K562 (cell line): Measurements from ENCODE around the gene CPSF7. TPM values are rescaled to one million over a fixed set of nuclear protein-coding genes. Genes with fewer than 3 reads are reported as not detected.
A peak's percentile ranks its signal among the peaks of the same experiment; 100 is the strongest.

Experiments used
- ATAC-seq: fragments of 200-7000 bp; cut with Tn5 transposase; 3 replicates; pipeline ENCODE4 v1.9.1; 2020; ENCODE audit warnings: moderate library complexity
- BruUV-seq: library from RNA; stranded (reverse); fragments of 400-500 nt; replicated peaks from 2 replicates; lab custom pipeline; 2021; lab: Mats Ljungman, UMichigan
- CTCF ChIA-PET: fragments of 300-600 bp; formaldehyde crosslinking; extraction: SDS; loops from one replicate; lab custom pipeline; 2021; ENCODE audit warnings: low intra/inter-chr PET ratio; lab: Yijun Ruan, JAX
- POLR2A ChIA-PET: fragments of 300-600, 350-650 bp; sonication (Branson Sonifier 250); formaldehyde crosslinking; extraction: SDS; loops from one replicate; lab custom pipeline; 2021; ENCODE audit warnings: antibody characterized with exemption, inconsistent platforms; lab: Yijun Ruan, JAX
- DNase-seq, 4 experiments: peaks; one replicate each; pipeline versions ENCODE4 v3.0.0 to v3.0.0-alpha.2; 2011 to 2018; ENCODE audit warnings: low spot score in 3 of 4, mixed read lengths in 3 of 4; ENCODE audit errors: extremely low read depth in 1 of 4
- FAIRE-seq: peaks from 2 replicates; lab custom pipeline; 2011; peaks lifted over from hg19 to GRCh38; lab: Jason Lieb, UNC
- H2AFZ ChIP-seq: 2 replicates; pipeline ENCODE4 v1.6.0; 2011; ENCODE audit warnings: low read depth, low read length, control low read depth, inconsistent platforms
- H3K27ac ChIP-seq: fragments of 200-600 bp; 3 replicates; pipeline ENCODE4 v1.8.0; 2011; ENCODE audit warnings: low read depth, mild to moderate bottlenecking, control low read depth, inconsistent platforms, low read length, moderate library complexity, mixed read lengths; ENCODE audit errors: extremely low read depth
- H3K27me3 ChIP-seq, 2 experiments: fragments of 300-600 bp in 1 of 2; 2 replicates in 1 of 2; 3 replicates in 1 of 2; pipeline versions ENCODE4 v1.6.0 to v1.8.0; 2011; ENCODE audit warnings: inconsistent platforms in 2 of 2, low read length in 2 of 2, mild to moderate bottlenecking in 1 of 2, mixed read lengths in 1 of 2, moderate library complexity in 1 of 2; ENCODE audit not compliant: control insufficient read depth in 2 of 2, insufficient read depth in 2 of 2
- H3K36me3 ChIP-seq: fragments of 300-600 bp; 3 replicates; pipeline ENCODE4 v1.8.0; 2011; ENCODE audit warnings: mild to moderate bottlenecking, low read length, inconsistent platforms; ENCODE audit not compliant: control insufficient read depth, insufficient read depth
- H3K4me1 ChIP-seq, 2 experiments: fragments of 200-600 bp in 1 of 2; replicated peaks in 1 of 2; 2 replicates in 1 of 2; 3 replicates in 1 of 2; pipeline versions ENCODE4 v1.5.1 to v1.8.0; 2011; ENCODE audit warnings: inconsistent platforms in 2 of 2, low read length in 2 of 2, mild to moderate bottlenecking in 1 of 2, mixed read lengths in 1 of 2, moderate library complexity in 1 of 2; ENCODE audit not compliant: control insufficient read depth in 2 of 2, insufficient read depth in 2 of 2
- H3K4me2 ChIP-seq: 2 replicates; pipeline ENCODE4 v1.6.1; 2011; ENCODE audit warnings: low read length, control low read depth, inconsistent platforms, mixed read lengths; ENCODE audit not compliant: insufficient read depth
- H3K4me3 ChIP-seq: fragments of 200-600 bp; sonication (generic), shearing (Covaris generic); 2 replicates; pipeline ENCODE4 v1.5.1; 2016; ENCODE audit warnings: control low read depth, inconsistent platforms
- H3K79me2 ChIP-seq: fragments of 200-600 bp; 3 replicates; pipeline ENCODE4 v1.8.0; 2011; ENCODE audit warnings: low read length, inconsistent platforms; ENCODE audit not compliant: control insufficient read depth, insufficient read depth
- H3K9ac ChIP-seq, 2 experiments: 2 replicates each; pipeline versions ENCODE4 v1.6.0 to v1.6.1; 2011; ENCODE audit warnings: low read depth in 2 of 2, low read length in 2 of 2, control low read depth in 1 of 2, inconsistent platforms in 1 of 2, mild to moderate bottlenecking in 1 of 2, mixed read lengths in 1 of 2; ENCODE audit not compliant: insufficient read depth in 1 of 2
- H3K9me1 ChIP-seq: one replicate; pipeline ENCODE4 v1.6.0; 2011; ENCODE audit warnings: inconsistent platforms, mild to moderate bottlenecking, low read length, moderate library complexity; ENCODE audit not compliant: control insufficient read depth, insufficient read depth
- H3K9me3 ChIP-seq: replicated peaks from 2 replicates; pipeline ENCODE4 v1.5.1; 2011; ENCODE audit warnings: low read depth, low read length, inconsistent platforms; ENCODE audit not compliant: control insufficient read depth, insufficient read depth
- H4K20me1 ChIP-seq: replicated peaks from 2 replicates; pipeline ENCODE4 v1.6.1; 2011; ENCODE audit warnings: low read length, inconsistent platforms, mixed read lengths; ENCODE audit not compliant: control insufficient read depth, insufficient read depth
- ATF1 ChIP-seq, 2 experiments: fragments of 450-650 bp in 1 of 2; IDR thresholded peaks; 2 replicates each; pipeline ENCODE4 v1.6.1; 2016; ENCODE audit warnings: missing compliant biosample characterization in 1 of 2, missing genetic modification characterization in 1 of 2
- BRCA1 ChIP-seq, 2 experiments: fragments of 450-650 bp in 1 of 2; sonication (generic) in 1 of 2; formaldehyde crosslinking in 1 of 2; IDR thresholded peaks; 2 replicates each; pipeline versions ENCODE4 v1.5.0 to v1.6.1; 2017 to 2020; ENCODE audit warnings: mild to moderate bottlenecking in 1 of 2, missing genetic modification reagents in 1 of 2
- CBX5 ChIP-seq: IDR thresholded peaks from 2 replicates; pipeline ENCODE4 v1.6.1; 2014; ENCODE audit warnings: low read depth, borderline replicate concordance
- CREM ChIP-seq: IDR thresholded peaks from 2 replicates; pipeline ENCODE4 v1.6.1; 2014; ENCODE audit warnings: antibody characterized with exemption, low read depth
- FOXM1 ChIP-seq, 2 experiments: fragments of 450-650 bp in 1 of 2; sonication (generic) in 1 of 2; formaldehyde crosslinking in 1 of 2; IDR thresholded peaks; 2 replicates each; pipeline versions ENCODE4 v1.6.1 to v1.9.0; 2017 to 2022; ENCODE audit warnings: low read depth in 2 of 2, mild to moderate bottlenecking in 2 of 2, missing genetic modification reagents in 1 of 2, moderate library complexity in 1 of 2
- KDM5B ChIP-seq: fragments of 200-600 bp; sonication (generic); IDR thresholded peaks from 2 replicates; pipeline ENCODE4 v1.6.1; 2012; ENCODE audit warnings: low read depth, mild to moderate bottlenecking, moderate library complexity, low read length, control low read depth, inconsistent platforms; ENCODE audit not compliant: insufficient replicate concordance
- KLF10 ChIP-seq: fragments of 250-450 bp; sonication (Bioruptor Pico); IDR thresholded peaks from 2 replicates; pipeline ENCODE4 v1.6.1; 2021; ENCODE audit warnings: matching md5 sums
- MAZ ChIP-seq, 2 experiments: fragments of 450-650 bp in 1 of 2; sonication (generic) in 1 of 2; formaldehyde crosslinking; IDR thresholded peaks in 1 of 2; conservative IDR thresholded peaks in 1 of 2; 2 replicates each; pipeline versions ENCODE4 v1.4.0 to v1.5.0; 2020; ENCODE audit warnings: mild to moderate bottlenecking in 1 of 2, missing genetic modification reagents in 1 of 2
- NCOA4 ChIP-seq: fragments of 450-650 bp; IDR thresholded peaks from 2 replicates; pipeline ENCODE4 v1.6.1; 2018; ENCODE audit warnings: mild to moderate bottlenecking; ENCODE audit not compliant: partially characterized antibody
- PCBP1 ChIP-seq: fragments of 200-400 bp; formaldehyde crosslinking; IDR thresholded peaks from 2 replicates; pipeline ENCODE4 v1.6.1; 2018; ENCODE audit warnings: mild to moderate bottlenecking, low read depth, low read length; ENCODE audit not compliant: poor library complexity, severe bottlenecking
- RBM22 ChIP-seq: fragments of 200-400 bp; formaldehyde crosslinking; IDR thresholded peaks from 2 replicates; pipeline ENCODE4 v1.6.1; 2018; ENCODE audit warnings: low read length, low read depth; ENCODE audit not compliant: poor library complexity, severe bottlenecking
- STAG1 ChIP-seq: sonication (generic); formaldehyde crosslinking; IDR thresholded peaks from 2 replicates; pipeline ENCODE4 v1.5.0; 2020; ENCODE audit warnings: missing genetic modification reagents, borderline replicate concordance
- STAT6 ChIP-seq: sonication (generic); formaldehyde crosslinking; IDR thresholded peaks from 2 replicates; pipeline ENCODE4 v1.8.1; 2023; ENCODE audit warnings: mild to moderate bottlenecking, missing genetic modification reagents
- ZBTB7A ChIP-seq: IDR thresholded peaks from 2 replicates; pipeline ENCODE4 v1.6.1; 2011; ENCODE audit warnings: low read depth, mild to moderate bottlenecking, low read length, moderate library complexity, borderline replicate concordance; ENCODE audit not compliant: control insufficient read depth
- WGBS: fragments of 100-300 bp; shearing (Covaris generic); methylation state at CpG from one replicate; pipeline ENCODE4 v1.1.6; 2016; ENCODE audit warnings: low coverage, mixed read lengths; ENCODE audit not compliant: insufficient coverage; ENCODE audit errors: missing lambda C conversion rate; 5-methylcytosine and 5-hydroxymethylcytosine counted together
- in situ Hi-C: fragments of 300-500 bp; cut with MboI; formaldehyde crosslinking; loops from 4 replicates; pipeline ENCODE4 v1.15.0; 2018; ENCODE audit warnings: inconsistent platforms, mixed read lengths
- intact Hi-C: fragments of 100-400 bp; cut with micrococcal nuclease; formaldehyde crosslinking; loops from 2 replicates; pipeline ENCODE4 v1.14.2; 2022
- polyA plus RNA-seq, 8 experiments: library from polyadenylated mRNA; depleted of rRNA in 4 of 8; stranded (reverse) in 5 of 8; unstranded in 3 of 8; fragments of >200 nt; fragmentation: Nextera tagmentation in 2 of 8; fragmentation: Illumina TruSeq in 1 of 8; extraction: Ambion mirVana in 2 of 8; extraction: Trizol in 1 of 8; gene quantifications; 2 replicates each; pipeline versions ENCODE4 v1.2.1 to v1.2.3, GENCODE V29; 2011 to 2014; ENCODE audit warnings: inconsistent platforms in 1 of 8, missing spikeins in 1 of 8
- total RNA-seq, 7 experiments: library from RNA; depleted of rRNA in 6 of 7; stranded (reverse); fragments of >200 nt in 6 of 7; fragmentation: Illumina TruSeq in 2 of 7; extraction: Trizol in 2 of 7; gene quantifications; 2 replicates each; pipeline versions ENCODE4 v1.2.1 to v1.2.3, GENCODE V29; 2011 to 2021; ENCODE audit warnings: low replicate concordance in 1 of 7
- TF ChIP-seq, protein P1 (sequence below): IDR thresholded peaks from 2 replicates; pipeline ENCODE4 v1.6.1; 2011; ENCODE audit warnings: borderline replicate concordance, low read depth, mild to moderate bottlenecking, moderate library complexity, low read length; ENCODE audit not compliant: insufficient read depth, poor library complexity, severe bottlenecking

Gene CPSF7
- total and polyA plus RNA-seq, 9 of the 15 experiments (the other 6 are each of a cell fraction or from before 2014, with no cell fraction given): 14.8 to 104 (median 44.1) TPM

GRCh38 chr11:61429346-61429690 lies 457 bp downstream of the CPSF7 start:
- Histone ChIP-seq H4K20me1 (no peaks in the 10 kb centered on the region), H3K9me1 (no peaks in the 10 kb centered on the region), H3K4me1 (peaks cover 4 to 7% of the 10 kb centered on the region in 2 experiments; a peak in 3 of 5 replicates), H3K27me3 (no peaks in the 10 kb centered on the region), H3K79me2 (peaks cover 91% of the 10 kb centered on the region), H2AFZ (peak overlapping the region; percentile 68), H3K27ac (peak overlapping the region; percentile 98), H3K36me3 (peaks cover 67% of the 10 kb centered on the region), H3K9me3 (no peaks in the 10 kb centered on the region), H3K4me2 (peak overlapping the region; percentile 77), H3K9ac (peak overlapping the region; percentile 97 to 100), H3K4me3 (peak overlapping the region; percentile 72)
- CTCF ChIA-PET: interaction anchor here (0.7 kb wide), 1 partner anchor 152 kb away, joined by 4 read pairs; the partner anchor contains the start of gene SYT7
- BruUV-seq: no TSS peak
- in situ Hi-C loops (loop anchor here (10.0 kb wide), 1 partner anchor 1195 kb away; the partner anchor contains the start of gene B3GAT3), intact Hi-C loops (no loop called here)
- DNase-seq: peak; percentile 84 to 88 (median 85)
- POLR2A ChIA-PET: interaction anchor here (0.5 to 3.8 kb wide), 34 partner anchors 9 to 415 kb away, joined by 3 to 32 read pairs (median 3); partner anchors contain the start of genes CYB561A3, TMEM138 and TMEM216
- 0% methylated on average over 22 of the region's 37 CpGs for WGBS
- peak; percentile 86 for ATAC-seq
- FAIRE-seq: no peak
- TF ChIP-seq KLF10 (CRISPR knock-in tag): no peak
- no peak for TF ChIP-seq BRCA1 (IDR thresholded peaks at IDR 0.05)
- TF ChIP-seq BRCA1 (CRISPR knock-in tag; IDR thresholded peaks at IDR 0.05): 0 out of 2 replicates have a peak, but pooled peaks have one; percentile 63
- no peak for TF ChIP-seq FOXM1 (IDR thresholded peaks at IDR 0.05; ENCODE audit: low read depth)
- TF ChIP-seq FOXM1 (CRISPR knock-in tag; IDR thresholded peaks at IDR 0.05; ENCODE audit: low read depth): peak; percentile 23; the same call in 1 of the 2 replicates
- TF ChIP-seq ZBTB7A: peak; percentile 96
- TF ChIP-seq PCBP1: peak; percentile 90
- 0 out of 2 replicates have a peak, but pooled peaks have one; percentile 35 for TF ChIP-seq STAT6
- TF ChIP-seq KDM5B: no peak
- 0 out of 2 replicates have a peak, but pooled peaks have one; percentile 33 for TF ChIP-seq ATF1 (CRISPR knock-in tag; IDR thresholded peaks at IDR 0.05)
- TF ChIP-seq ATF1 (tag; IDR thresholded peaks at IDR 0.05): no peak
- TF ChIP-seq CREM: 0 out of 2 replicates have a peak, but pooled peaks have one; percentile 10
- no peak for TF ChIP-seq NCOA4
- TF ChIP-seq RBM22: no peak
- TF ChIP-seq MAZ (CRISPR knock-in tag; conservative IDR thresholded peaks at IDR 0.05 in 1 of 2, IDR thresholded peaks at IDR 0.05 in 1 of 2): peak; percentile 84 to 91; a peak in 3 of 4 replicates
- no peak for TF ChIP-seq CBX5
- TF ChIP-seq, protein P1, sequence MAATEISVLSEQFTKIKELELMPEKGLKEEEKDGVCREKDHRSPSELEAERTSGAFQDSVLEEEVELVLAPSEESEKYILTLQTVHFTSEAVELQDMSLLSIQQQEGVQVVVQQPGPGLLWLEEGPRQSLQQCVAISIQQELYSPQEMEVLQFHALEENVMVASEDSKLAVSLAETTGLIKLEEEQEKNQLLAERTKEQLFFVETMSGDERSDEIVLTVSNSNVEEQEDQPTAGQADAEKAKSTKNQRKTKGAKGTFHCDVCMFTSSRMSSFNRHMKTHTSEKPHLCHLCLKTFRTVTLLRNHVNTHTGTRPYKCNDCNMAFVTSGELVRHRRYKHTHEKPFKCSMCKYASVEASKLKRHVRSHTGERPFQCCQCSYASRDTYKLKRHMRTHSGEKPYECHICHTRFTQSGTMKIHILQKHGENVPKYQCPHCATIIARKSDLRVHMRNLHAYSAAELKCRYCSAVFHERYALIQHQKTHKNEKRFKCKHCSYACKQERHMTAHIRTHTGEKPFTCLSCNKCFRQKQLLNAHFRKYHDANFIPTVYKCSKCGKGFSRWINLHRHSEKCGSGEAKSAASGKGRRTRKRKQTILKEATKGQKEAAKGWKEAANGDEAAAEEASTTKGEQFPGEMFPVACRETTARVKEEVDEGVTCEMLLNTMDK: peak; percentile 74
- TF ChIP-seq STAG1 (CRISPR knock-in tag): peak; percentile 39; the same call in 1 of the 2 replicates
